SK-N-SH treated with all-trans-retinoic acid at 6 μM for 48 hours (cell line): ENCODE data around the gene UAP1.

ENCODE experiments used
- CSRNP3 ChIP-seq: fragments of 250-450 bp; sonication (Bioruptor Pico); IDR thresholded peaks from 2 replicates; pipeline ENCODE4 v1.5.1; 2021; ENCODE audit warnings: mild to moderate bottlenecking, moderate library complexity
- PATZ1 ChIP-seq: fragments of 250-450 bp; sonication (Bioruptor Pico); IDR thresholded peaks from 2 replicates; pipeline ENCODE4 v1.8.0; 2020; ENCODE audit warnings: mild to moderate bottlenecking, moderate library complexity, borderline replicate concordance
- RARB ChIP-seq: fragments of 250-450 bp; sonication (Bioruptor Pico); IDR thresholded peaks from 2 replicates; pipeline ENCODE4 v1.8.0; 2021; ENCODE audit warnings: mild to moderate bottlenecking, moderate library complexity
- ZNF565 ChIP-seq: fragments of 450-650 bp; formaldehyde crosslinking; conservative IDR thresholded peaks from 2 replicates; pipeline ENCODE4 v1.5.0; 2020; ENCODE audit warnings: low read depth, mild to moderate bottlenecking, moderate library complexity

GRCh38 chr1:162566870-162567269, 5.3 kb downstream of the UAP1 start:
- TF ChIP-seq PATZ1 (CRISPR knock-in tag) (no peak), ZNF565 (CRISPR knock-in tag) (no peak), CSRNP3 (CRISPR knock-in tag) (no peak), RARB (CRISPR knock-in tag) (no peak)
